ENCODE data around the gene SMYD2.

Gene SMYD2

DNA sequence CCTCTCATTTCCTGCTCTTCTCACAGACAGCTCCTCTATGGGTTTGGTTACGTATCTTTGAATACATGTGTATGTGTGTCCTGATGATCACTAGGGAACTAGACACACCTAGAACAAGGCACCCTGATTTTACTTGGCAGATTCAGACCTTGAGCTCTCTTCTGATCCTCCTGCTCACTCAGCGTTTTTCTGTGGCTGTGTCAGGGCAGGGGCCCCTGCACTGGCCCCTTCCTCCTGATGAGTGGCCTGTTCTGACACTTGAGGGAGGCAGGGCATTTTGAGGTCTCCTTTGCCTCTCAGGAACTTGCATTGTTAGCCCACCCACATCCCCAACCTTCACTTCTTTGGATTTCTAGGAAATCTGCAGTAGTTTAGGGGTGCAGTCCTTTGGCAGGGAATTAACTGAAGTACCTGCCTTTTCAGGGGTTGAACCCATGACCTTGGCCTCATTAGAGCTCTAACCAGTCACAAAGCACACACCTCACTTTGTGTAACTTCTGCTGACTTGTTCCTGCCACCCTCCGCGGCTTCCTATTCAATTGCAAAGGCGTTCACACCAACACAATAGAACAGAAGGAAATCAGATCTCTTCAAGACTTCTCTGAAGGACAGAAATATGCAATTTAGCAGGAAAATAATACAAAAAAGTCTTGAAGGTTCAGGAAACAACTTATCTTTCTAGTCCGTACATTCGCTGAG is 8.8 kb downstream of the SMYD2 start:
- DNase-seq (ENCODE audit: low read depth): no peak
- no peak overlapping the region for H3K4me3 ChIP-seq (ENCODE audit: control insufficient read depth, low read depth, low read length)
- TF ChIP-seq, protein P1, sequence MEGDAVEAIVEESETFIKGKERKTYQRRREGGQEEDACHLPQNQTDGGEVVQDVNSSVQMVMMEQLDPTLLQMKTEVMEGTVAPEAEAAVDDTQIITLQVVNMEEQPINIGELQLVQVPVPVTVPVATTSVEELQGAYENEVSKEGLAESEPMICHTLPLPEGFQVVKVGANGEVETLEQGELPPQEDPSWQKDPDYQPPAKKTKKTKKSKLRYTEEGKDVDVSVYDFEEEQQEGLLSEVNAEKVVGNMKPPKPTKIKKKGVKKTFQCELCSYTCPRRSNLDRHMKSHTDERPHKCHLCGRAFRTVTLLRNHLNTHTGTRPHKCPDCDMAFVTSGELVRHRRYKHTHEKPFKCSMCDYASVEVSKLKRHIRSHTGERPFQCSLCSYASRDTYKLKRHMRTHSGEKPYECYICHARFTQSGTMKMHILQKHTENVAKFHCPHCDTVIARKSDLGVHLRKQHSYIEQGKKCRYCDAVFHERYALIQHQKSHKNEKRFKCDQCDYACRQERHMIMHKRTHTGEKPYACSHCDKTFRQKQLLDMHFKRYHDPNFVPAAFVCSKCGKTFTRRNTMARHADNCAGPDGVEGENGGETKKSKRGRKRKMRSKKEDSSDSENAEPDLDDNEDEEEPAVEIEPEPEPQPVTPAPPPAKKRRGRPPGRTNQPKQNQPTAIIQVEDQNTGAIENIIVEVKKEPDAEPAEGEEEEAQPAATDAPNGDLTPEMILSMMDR (conservative IDR thresholded peaks at IDR 0.05; ENCODE audit: control insufficient read depth, insufficient read depth, low read depth, low read length): no peak

DNA sequence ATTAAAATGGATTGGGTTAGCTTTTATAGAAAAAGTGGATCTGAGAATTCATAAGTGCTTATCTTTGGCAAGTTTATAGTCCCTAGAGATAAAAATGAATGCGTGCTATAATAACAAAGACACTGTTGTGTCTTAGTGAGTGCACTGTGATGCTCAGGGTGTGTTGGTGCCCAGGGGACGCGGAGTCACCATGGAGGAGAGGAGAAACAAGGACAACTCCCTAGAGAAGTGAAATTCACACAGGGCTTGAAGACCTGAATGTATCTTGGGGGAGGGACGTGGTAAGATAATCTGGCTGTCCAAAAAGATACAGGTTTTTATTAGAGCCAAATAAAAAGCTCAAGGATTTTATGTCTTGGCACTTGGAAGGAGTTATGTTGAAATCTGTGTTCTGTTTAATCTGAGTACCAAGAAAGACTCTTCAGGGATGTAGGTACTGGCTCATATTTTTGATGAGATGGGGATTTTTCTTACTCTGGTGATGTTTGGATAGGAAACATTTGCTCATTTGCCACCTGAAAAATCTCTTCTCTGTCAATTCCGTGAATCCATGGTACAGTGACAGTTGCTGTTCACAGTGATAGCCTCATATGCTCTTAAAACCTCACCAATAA is 9.6 kb downstream of the SMYD2 start:
- H3K4me3 ChIP-seq (ENCODE audit: control insufficient read depth, low read depth, low read length): no peak overlapping the region
- TF ChIP-seq, protein P1 (conservative IDR thresholded peaks at IDR 0.05; ENCODE audit: control insufficient read depth, insufficient read depth, low read depth, low read length): no peak
- DNase-seq (ENCODE audit: low read depth): no peak

DNA sequence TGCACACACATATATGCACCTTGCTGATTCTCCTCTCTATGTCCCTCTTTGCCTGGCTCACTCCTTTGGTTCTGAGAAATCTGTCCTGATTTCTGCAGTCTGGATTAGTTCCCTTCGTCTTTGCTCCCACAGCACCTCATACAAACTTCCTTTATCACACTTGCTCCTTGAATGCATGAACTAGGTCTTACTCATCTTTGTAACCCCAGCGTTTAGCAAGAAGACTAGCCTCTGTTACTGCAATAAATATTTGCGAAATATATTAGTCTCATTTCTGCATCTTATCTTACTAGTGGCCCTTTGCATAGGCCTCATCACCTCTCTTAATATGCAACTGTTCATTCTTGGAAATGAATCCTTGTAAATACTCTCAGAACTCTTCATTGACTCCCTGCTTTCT is 11.4 kb downstream of the SMYD2 start:
- peak; percentile 47 for DNase-seq (ENCODE audit: low read depth)
- TF ChIP-seq, protein P1 (conservative IDR thresholded peaks at IDR 0.05; ENCODE audit: control insufficient read depth, insufficient read depth, low read depth, low read length): no peak
- no peak overlapping the region for H3K4me3 ChIP-seq (ENCODE audit: control insufficient read depth, low read depth, low read length)

DNA sequence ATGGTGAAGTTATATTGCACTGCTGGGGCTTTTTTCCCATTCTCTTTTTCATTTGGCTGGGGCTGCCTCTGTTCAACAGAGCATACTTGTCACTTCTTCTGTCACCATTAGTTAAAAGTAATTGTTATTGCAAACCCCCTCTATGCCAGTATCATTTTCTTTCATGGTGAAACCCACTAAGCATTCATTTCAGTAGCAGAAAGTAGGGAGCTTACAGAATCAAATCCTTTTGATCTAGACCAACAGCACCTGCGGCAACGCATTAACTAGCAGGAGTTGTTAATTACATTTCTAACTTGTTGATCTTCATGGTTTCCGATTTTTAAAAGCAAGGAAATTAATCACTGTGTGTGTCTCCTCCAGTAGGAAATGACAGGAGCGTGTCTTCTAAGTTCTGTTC is 15.0 kb downstream of the SMYD2 start:
- DNase-seq (ENCODE audit: low read depth): no peak
- TF ChIP-seq, protein P1 (conservative IDR thresholded peaks at IDR 0.05; ENCODE audit: control insufficient read depth, insufficient read depth, low read depth, low read length): no peak
- H3K4me3 ChIP-seq (ENCODE audit: control insufficient read depth, low read depth, low read length): no peak overlapping the region

DNA sequence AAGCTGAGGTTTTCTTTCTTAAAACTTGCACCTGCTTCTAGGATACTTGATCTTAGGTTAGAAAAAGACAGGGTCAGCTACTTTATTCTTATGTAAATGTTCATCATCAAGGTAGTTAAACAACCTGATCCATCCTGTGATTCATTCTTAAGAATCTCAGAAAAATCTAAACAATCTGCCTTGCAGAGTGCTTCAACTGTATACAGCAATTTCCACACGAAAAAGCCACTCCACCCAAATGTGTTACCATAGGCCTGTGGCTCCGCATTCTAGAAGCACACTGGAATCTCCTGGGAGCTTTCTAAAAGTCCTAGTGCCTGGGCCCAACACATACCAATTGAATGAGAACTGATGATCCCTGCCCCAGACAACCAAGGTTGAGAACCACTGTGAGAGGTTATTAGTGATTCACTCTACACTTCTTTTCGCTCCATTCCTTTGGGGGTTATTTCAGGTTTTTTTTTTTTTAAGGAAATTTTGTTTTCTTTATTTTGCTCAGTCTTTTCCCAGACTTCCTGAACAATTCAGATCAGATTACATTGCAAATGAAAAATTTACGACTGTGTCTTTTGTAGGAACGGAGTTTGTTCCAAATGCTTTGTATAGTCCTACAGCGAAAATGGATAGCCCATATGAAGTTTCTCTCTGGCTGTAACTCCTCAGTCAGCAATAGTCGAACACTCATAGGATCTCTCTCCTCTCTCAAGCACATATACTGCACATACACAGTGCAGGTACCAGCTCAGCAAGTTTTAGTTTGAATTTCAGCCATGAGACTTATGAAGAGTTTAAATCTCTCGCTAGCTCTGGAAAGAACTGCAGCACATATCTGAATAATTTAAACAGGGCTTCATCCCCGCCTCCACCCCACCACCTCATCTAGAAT is 16.1 kb downstream of the SMYD2 start:
- DNase-seq (ENCODE audit: low read depth): peak; percentile 86
- TF ChIP-seq, protein P1 (conservative IDR thresholded peaks at IDR 0.05; ENCODE audit: control insufficient read depth, insufficient read depth, low read depth, low read length): no peak

DNA sequence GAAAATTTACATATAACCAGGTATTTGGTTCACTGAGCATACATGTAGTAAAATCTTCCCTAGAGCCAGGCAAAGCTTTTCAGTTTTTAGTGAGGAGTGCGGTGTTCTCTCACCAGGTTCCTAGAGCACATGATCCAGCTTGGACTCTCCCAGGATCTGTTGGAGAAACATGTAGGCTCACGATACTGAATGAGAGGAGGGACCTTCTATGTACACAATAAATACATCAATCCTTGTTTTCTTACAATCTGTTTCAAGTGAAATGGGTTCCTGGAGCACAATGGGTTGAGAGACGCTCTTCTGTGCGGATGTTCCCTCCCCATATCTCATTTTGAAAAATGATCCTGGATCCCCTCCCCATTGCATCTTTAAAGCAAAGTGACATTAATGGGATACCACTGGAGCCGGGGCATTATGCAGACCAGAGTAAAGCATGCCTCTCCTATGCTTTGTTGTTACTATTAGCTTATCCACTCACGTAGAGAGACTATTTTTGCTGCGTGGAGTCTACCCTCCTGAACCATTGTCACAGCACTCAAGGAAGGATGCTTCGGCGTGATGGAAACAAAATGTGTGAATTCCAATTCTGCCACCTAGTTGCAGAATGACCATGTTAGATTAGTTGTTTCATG is 19.3 kb downstream of the SMYD2 start:
- TF ChIP-seq, protein P1 (conservative IDR thresholded peaks at IDR 0.05; ENCODE audit: control insufficient read depth, insufficient read depth, low read depth, low read length): no peak
- no peak overlapping the region for H3K4me3 ChIP-seq (ENCODE audit: control insufficient read depth, low read depth, low read length)
- no peak for DNase-seq (ENCODE audit: low read depth)

More for the DNA sequence above, 16.1 kb downstream of the SMYD2 start:
- no peak overlapping the region for H3K4me3 ChIP-seq (ENCODE audit: control insufficient read depth, low read depth, low read length)
